Colonic mucosa (tissue), 4 donors: ENCODE data around the gene CIDEA. TPM values are rescaled to one million over a fixed set of nuclear protein-coding genes. Genes with fewer than 3 reads are reported as not detected.

Source experiments
- DNase-seq: peaks from one replicate; pipeline ENCODE4 v3.0.0-alpha.2; 2020
- H3K27ac ChIP-seq: fragments of 200-600 bp; one replicate; pipeline ENCODE4 v1.8.0; 2021
- H3K27me3 ChIP-seq: fragments of 200-600 bp; one replicate; pipeline ENCODE4 v1.8.0; 2021
- H3K36me3 ChIP-seq: fragments of 200-600 bp; one replicate; pipeline ENCODE4 v1.8.0; 2021
- H3K4me1 ChIP-seq: fragments of 200-600 bp; one replicate; pipeline ENCODE4 v1.8.0; 2021; ENCODE audit warnings: mild to moderate bottlenecking
- H3K4me3 ChIP-seq: fragments of 200-600 bp; one replicate; pipeline ENCODE4 v1.8.0; 2021
- H3K9ac ChIP-seq, 2 donors: one replicate each; pipeline ENCODE4 v1.7.0; 2013; ENCODE audit warnings: control low read depth in 2 of 2, low read depth in 2 of 2, low read length in 2 of 2
- H3K9me3 ChIP-seq: fragments of 200-600 bp; one replicate; pipeline ENCODE4 v1.8.0; 2021
- intact Hi-C: fragments of 100-400 bp; cut with DNase I; formaldehyde crosslinking; loops from one replicate; pipeline ENCODE4 v1.14.1; 2022
- total RNA-seq, 2 donors: library from RNA; stranded (reverse); fragmentation: NEBNext Ultra II Directional in 1 of 2; extraction: Animal tissue kit (Norgen Biotek cat#: 25700) in 1 of 2; gene quantifications; one replicate each; pipeline ENCODE4 v1.2.1, GENCODE V29; 2021
- TF ChIP-seq, protein P1 (sequence below): fragments of 200-600 bp; IDR thresholded peaks from one replicate; pipeline ENCODE4 v1.8.0; 2022; ENCODE audit warnings: antibody characterized with exemption, mild to moderate bottlenecking
- donor health status: healthy.
- donor health status: DM: no; HTN: no; CAD: no.
- donor health status: DM: no; HTN: no; CAD: no.

Gene CIDEA
- total RNA-seq, 2 donors from 2014 or later, result not detected

DNA sequence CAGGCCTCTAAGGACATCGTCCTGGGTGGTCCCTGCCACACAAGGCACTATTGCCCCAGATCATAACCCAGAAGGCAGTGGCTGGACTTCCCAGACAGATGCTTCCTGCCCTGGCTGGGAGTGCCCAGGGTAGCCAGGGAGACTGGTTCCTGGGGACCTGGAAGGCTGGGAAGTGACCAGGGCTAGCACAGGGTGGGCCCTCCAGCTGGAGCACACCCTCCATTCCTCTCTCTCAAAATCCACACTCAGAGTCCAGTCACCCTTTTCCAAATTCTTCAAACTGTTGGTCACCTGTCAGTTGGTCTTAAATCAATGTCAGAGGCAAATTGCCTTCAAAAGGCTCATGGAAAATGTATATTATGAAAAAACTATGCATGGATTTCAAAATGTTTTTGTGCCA is 42.3 kb downstream of the CIDEA start:
- Histone ChIP-seq H3K4me3 (no peak overlapping the region), H3K9me3 (no peaks in the 10 kb centered on the region), H3K27me3 (no peaks in the 10 kb centered on the region), H3K27ac (no peak overlapping the region), H3K4me1 (no peaks in the 10 kb centered on the region), H3K9ac (no peak overlapping the region), H3K36me3 (no peaks in the 10 kb centered on the region)
- no peak for DNase-seq
- intact Hi-C loops, result no loop called here
- TF ChIP-seq, protein P1, sequence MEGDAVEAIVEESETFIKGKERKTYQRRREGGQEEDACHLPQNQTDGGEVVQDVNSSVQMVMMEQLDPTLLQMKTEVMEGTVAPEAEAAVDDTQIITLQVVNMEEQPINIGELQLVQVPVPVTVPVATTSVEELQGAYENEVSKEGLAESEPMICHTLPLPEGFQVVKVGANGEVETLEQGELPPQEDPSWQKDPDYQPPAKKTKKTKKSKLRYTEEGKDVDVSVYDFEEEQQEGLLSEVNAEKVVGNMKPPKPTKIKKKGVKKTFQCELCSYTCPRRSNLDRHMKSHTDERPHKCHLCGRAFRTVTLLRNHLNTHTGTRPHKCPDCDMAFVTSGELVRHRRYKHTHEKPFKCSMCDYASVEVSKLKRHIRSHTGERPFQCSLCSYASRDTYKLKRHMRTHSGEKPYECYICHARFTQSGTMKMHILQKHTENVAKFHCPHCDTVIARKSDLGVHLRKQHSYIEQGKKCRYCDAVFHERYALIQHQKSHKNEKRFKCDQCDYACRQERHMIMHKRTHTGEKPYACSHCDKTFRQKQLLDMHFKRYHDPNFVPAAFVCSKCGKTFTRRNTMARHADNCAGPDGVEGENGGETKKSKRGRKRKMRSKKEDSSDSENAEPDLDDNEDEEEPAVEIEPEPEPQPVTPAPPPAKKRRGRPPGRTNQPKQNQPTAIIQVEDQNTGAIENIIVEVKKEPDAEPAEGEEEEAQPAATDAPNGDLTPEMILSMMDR, result no peak

DNA sequence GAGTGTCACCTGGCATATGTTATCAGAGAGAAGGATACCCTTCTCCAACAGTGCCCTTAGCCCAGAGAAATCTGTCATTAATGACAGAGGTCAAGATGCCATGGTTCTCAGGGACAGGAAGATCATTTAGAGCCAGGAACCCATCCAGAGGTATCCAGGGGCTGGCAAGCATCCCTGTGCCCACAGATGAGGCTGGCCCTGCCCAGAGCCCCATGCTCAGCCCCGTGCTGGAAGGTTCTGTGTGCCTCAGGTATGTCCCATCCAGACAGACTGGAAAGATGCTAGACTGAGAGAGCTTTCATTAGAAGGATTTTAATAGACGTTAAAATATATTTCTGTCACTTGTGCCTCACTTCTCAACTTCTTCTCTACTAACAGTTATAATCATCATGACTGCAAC is 45.7 kb downstream of the CIDEA start:
- no peaks in the 10 kb centered on the region for H3K4me1 ChIP-seq
- H3K9ac ChIP-seq, result no peak overlapping the region
- no peak overlapping the region for H3K4me3 ChIP-seq
- TF ChIP-seq, protein P1, result no peak
- DNase-seq, result no peak
- H3K9me3 ChIP-seq, result no peaks in the 10 kb centered on the region
- H3K27me3 ChIP-seq, result no peaks in the 10 kb centered on the region
- intact Hi-C loops, result no loop called here
- no peaks in the 10 kb centered on the region for H3K36me3 ChIP-seq
- no peak overlapping the region for H3K27ac ChIP-seq

DNA sequence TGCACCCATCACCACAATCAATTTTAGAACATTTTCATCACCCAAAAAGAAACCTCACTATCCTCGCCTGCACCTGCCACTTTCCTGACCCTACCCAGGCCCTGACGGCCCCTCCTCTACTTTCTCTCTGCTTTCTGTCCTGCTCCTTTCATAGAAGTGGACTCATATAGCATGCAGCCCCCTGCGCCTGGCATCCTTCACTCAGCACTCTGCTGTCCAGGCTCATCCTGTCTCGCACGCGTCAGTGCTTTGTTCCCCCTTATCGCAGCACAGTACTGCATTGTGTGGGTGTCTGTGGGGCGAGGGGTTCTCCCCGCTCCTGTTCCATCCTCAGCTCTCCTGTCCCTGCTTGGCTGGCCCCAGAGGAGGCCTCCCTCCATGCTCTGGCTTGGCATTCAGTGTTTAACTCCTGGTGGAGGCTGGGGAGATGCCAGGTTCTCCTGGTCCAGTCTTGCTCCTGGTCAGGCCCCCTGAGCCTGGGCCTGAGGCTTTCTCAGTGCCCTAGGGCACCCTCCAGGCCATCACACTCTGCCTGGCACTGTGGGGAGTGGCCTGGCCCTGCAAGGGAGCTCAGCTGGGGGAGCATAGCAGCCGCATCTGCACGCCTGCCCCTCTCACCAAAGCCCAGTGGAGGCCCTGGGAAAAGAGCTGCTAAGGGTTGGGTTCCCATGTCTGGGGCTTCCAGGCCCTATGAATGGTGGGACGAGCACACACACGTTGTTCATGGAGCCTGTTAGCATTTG is 47.3 kb downstream of the CIDEA start:
- TF ChIP-seq, protein P1, result no peak
- H3K36me3 ChIP-seq, result no peaks in the 10 kb centered on the region
- no peaks in the 10 kb centered on the region for H3K9me3 ChIP-seq
- no peak overlapping the region for H3K27ac ChIP-seq
- no peak for DNase-seq
- H3K4me1 ChIP-seq, result no peaks in the 10 kb centered on the region
- intact Hi-C loops, result no loop called here
- no peak overlapping the region for H3K4me3 ChIP-seq
- H3K9ac ChIP-seq, result no peak overlapping the region
- peaks cover 7% of the 10 kb centered on the region for H3K27me3 ChIP-seq

DNA sequence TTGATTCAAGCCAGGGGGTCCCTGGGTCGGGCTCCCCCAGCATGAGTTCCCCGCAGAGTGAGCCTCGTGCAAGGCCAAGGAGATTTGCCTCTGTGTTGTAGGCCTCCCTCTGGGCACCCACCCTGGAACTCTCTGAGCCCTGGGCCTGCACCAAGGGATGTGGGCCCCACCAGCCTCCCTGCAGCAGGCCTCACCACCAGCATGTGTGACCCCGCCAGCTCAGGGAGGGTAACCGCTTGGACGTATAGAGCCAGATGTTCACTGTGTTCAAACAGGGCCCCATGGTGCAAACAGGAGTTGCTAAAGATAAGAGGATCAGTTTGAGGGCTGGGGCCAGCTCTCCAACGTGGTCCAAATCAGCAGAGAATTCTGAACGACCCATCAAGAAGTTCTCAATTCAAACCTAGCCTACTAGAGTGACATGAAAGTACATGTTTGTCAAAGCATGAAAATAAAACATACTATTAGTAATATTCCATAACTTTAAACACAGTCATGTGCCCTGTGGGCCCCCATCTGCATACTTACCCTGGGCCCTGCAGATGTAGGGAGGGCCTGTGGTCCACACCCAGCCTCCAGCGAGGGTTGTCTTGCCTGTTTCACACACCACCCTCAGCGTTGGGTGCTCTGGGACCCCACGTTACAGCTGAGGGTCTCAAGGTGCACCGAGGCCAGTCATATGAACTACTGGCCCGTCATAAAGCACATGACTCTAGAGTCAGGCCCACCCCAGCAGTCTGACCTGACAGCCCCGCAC is 48.4 kb downstream of the CIDEA start:
- intact Hi-C loops, result no loop called here
- H3K9me3 ChIP-seq, result no peaks in the 10 kb centered on the region
- no peaks in the 10 kb centered on the region for H3K36me3 ChIP-seq
- DNase-seq, result no peak
- no peak overlapping the region for H3K27ac ChIP-seq
- H3K9ac ChIP-seq, result no peak overlapping the region
- H3K4me3 ChIP-seq, result no peak overlapping the region
- TF ChIP-seq, protein P1, result no peak
- no peaks in the 10 kb centered on the region for H3K4me1 ChIP-seq
- peaks cover 16% of the 10 kb centered on the region for H3K27me3 ChIP-seq

DNA sequence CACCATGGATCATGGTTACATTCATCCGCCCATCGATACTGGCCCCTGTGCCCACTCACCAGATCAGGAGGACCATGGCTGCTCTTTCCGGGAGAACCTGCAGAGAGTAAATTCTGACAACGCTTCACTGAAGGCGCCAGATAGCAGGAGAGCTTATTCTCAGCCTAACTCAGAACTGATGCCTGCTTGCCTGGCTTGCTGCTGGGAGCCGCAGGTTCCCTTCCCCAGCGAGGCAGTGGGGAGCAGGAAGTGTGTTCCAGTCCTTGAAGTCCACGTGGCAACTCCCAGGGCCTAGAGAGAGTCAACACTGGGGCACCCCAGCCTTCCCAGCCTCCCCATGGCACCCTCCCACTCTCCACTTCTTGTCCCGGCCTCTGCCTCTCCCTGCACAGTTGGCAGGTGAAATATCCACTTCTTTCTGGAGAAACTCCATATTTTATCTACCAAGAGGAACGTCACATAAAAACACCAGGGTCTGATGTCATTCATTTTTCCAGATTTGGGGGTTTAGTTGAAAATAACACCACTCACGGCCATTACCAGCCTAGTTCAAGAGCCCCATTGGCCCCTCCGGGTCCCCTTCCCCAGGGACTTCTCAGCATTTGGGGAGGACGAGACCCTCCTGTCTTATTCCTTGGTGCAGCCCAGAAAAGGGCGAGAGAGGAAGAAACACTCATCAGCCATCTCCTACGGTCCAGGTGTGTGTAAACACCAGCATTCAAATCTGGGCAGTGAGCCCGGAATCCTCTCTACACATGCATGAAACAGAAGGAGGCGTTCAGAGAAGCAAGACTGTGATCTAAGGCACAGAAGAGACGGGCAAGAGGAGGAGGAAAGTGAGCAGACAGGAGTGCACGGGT is 50.4 kb downstream of the CIDEA start:
- H3K9me3 ChIP-seq, result no peaks in the 10 kb centered on the region
- H3K4me1 ChIP-seq, result peaks cover 5% of the 10 kb centered on the region
- H3K9ac ChIP-seq, result no peak overlapping the region
- H3K4me3 ChIP-seq, result no peak overlapping the region
- H3K27me3 ChIP-seq, result peaks cover 28% of the 10 kb centered on the region
- no peak for DNase-seq
- no peak overlapping the region for H3K27ac ChIP-seq
- TF ChIP-seq, protein P1, result no peak
- intact Hi-C loops, result no loop called here
- H3K36me3 ChIP-seq, result no peaks in the 10 kb centered on the region
